ENCODE results near the gene PIGB.
A peak's percentile ranks its signal among the peaks of the same experiment; 100 is the strongest.

- TF ChIP-seq NFIC (IDR thresholded peaks at IDR 0.05) = no peak
- no peak for TF ChIP-seq CREB1 (IDR thresholded peaks at IDR 0.05; ENCODE audit: low read depth)
- TF ChIP-seq EP300 (IDR thresholded peaks at IDR 0.05; ENCODE audit: borderline replicate concordance) = no peak
- TF ChIP-seq ZBTB7A (IDR thresholded peaks at IDR 0.05; ENCODE audit: low read depth) = peak; percentile 62
- TF ChIP-seq USF1 (IDR thresholded peaks at IDR 0.05) = no peak
- no peak for TF ChIP-seq FOXM1 (IDR thresholded peaks at IDR 0.05; ENCODE audit: borderline replicate concordance, low read depth)
- no peak for TF ChIP-seq CEBPB (IDR thresholded peaks at IDR 0.05)
- TF ChIP-seq RAD21 (IDR thresholded peaks at IDR 0.05; ENCODE audit: low read depth) = no peak
- TF ChIP-seq MAX (IDR thresholded peaks at IDR 0.05) = no peak; the same call in 1 of the 2 replicates
- TF ChIP-seq YY1 (IDR thresholded peaks at IDR 0.05; ENCODE audit: low read depth) = no peak
- no peak for TF ChIP-seq TCF12 (IDR thresholded peaks at IDR 0.05; ENCODE audit: low read depth)
Observed at GRCh38 chr15:55289011-55289745, 29.8 kb upstream of the PIGB start.

All from Ishikawa (cell line).